Hippocampal formation (tissue), 2 donors: ENCODE measurements around the gene VIM.

Experiments used
- DNase-seq, 2 donors: peaks; one replicate each; lab custom pipeline; 2025; lab: John Stamatoyannopoulos, UW

VIM gene

DNA sequence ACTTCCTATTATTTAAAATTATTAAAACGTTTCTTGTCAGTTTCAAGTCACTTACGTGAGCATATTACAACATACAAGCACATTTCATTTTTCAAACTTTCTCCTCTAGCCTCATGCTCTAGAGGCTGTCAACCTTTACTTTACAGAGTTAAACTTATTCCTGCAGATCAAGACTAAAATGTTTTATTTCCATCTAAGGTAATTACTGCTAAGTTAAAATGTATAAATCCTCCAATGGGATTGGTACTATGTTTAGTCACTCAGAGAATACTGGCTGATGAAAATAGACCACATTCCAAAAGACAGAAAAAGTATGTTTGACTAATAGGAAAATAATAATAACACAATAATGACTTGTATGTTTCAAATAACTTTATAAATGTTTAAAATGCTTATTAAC, 18.2 kb upstream of the VIM start:
- no peak for DNase-seq

DNA sequence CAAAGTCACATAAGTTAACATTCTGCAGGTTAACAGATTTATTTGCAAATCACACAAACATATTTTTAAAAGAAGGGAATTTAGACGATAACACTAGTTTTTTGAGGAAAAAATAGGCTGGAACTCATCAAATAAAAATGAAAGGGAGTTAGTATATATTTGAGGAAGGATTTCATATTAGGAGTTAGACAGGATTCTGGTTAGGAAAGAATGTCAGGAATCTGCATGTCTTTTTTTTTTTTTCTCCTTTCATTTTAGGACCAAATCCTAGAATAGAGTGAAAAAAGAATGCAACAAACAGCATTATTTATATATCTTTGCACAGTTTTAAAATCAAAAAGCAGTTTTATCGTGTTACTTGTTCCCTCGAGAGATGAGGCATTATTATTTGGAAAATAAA, 17.7 kb upstream of the VIM start:
- DNase-seq, result no peak

GRCh38 chr10:17212802-17213221, 15.2 kb upstream of the VIM start:
- DNase-seq, result no peak

DNA sequence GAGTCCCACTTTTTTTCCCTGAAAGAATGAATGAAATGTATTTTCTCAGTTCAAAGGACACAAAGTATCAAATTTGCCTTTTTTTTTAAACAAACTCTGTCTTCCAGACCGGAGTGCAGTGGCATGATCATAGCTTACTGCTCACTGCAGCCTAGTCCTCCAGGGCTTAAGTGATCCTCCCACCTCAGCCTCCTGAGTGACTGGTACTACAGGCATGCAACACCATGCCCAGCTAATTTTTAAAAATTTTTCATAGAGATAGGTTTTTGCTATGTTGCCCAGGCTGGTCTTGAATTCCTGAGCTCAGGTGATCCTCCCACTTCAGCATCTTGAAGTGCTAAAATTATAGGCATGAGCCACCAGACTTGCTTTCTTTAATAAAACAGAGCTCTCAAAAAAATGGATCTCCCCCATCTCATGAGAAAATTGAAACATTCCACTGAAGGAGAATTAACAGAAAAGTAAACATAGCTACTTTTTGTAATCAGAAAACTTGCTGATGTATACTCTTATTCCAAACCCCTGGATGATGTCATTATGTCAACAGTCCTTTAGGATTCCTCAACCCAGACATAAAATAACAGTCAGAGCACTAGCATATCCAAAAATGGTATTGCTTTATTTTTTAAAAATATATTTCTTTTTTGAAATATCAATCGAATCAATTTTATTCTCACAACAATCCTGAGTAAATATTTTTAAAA, 14.2 kb upstream of the VIM start:
- no peak for DNase-seq

DNA sequence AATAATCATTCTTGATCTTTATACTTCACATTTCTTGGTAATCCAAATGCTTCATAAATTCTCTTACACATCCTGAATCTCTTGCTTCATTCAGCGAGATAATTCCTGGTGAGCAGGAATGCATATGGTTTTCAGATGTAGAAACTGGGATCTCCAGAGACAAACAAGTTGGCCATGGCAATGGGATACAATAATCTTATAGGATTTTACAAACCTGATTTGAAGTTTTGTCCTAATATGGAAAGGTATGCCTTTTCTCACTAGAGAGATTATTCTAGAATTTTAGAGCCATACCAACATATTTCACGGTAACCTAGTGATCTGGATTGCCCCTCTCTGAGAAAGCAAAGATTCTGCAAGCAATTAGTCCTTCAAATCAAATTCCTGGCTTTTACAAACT, 13.5 kb upstream of the VIM start:
- no peak for DNase-seq

DNA sequence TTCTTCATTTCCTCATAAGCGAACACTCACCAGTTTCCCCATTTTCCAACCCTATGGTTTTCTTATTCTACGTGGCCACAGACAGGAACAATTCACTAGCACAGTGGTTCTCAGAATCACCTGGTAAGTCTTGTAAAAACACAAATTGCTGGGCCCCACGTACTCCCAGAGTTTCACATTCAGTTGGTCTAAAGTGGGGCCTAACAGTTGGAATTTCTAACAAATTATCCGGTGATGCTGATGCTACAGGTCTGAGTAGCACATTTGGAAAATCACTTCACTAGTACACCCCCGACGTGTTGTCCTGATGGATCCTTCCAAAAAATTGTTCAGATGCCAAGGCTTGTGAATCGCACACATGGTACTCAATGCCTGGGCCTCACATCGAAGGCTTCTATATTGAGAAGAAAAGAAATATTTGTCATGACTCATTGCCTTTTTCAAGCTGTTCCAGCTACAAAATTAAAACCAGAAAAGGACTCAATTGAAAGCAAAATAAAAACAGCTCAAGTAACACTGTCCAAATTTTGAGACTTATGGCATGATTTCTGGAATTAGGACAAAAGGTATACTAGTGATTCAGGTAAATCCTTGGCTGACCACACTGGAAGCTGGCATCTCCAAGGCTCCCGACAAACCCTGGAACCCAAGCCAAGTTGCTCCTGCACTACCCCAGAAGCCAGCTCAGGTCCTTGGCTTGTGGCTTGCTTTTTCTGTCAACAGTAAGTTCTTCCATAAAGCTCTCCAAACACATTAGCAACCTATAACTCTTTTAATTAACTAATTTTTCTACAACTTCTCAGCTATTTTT, 12.9 kb upstream of the VIM start:
- DNase-seq, result no peak

GRCh38 chr10:17215782-17216122, 12.3 kb upstream of the VIM start:
- no peak for DNase-seq

DNA sequence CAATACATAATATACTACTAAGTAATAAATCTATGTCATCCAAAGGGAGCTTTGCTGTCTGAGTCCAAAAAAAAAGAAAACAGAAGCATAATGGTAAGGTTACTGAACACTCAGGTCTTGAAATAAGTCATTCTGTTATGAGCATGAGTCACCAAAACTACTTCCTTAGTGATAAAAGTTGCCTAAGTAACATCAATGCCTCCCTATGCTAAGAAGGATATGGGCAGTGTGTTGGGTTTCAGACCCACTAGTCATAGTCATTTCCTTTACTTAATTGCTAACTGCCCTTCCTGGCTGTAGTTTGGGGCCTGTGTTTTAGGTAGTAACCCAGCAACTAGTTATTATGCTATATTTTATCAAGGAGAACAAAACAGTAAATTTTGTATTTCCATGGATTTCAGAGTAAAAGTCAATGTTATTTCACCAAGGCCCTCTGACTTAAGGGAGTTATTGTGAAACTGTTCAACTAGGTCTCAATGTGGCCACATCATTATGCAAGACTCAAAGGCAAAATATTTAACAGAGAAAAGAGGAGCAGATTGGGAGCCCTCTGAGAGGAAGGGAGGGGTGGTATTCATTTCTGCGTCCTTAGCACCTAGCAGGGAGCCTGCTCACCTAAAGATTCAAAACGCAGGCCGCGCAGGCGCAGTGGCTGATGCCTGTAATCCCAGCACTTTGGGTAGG, 11.7 kb upstream of the VIM start:
- no peak for DNase-seq

- no peak for DNase-seq
Observed at GRCh38 chr10:17216901-17217395, 11.1 kb upstream of the VIM start.

DNA sequence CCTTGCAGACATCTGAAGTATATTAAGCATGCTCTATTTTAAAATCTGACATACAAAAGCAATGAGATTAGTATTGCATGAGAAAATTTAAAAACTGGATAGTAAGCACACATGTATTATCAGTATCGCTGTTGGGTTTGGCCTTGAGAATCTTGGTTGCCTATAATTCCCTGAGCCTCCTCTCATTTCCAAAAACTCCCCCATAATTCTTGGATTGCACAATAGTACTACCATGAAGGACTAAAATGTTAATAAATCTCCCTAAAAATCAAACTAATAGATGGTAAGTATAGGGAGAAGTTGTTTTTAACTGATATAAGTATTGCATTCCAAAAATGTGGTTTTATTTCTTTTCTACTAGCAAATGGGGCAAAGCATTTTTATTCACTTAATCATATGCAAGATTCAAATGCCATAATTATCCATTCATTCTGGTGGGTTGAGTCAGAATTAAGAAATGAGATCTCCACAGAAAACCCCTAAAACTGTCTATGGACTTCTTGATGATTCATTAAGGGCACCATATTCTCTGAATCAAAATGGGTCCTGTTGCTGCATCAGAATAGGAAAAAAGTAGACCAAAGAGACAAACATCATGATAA, 10.3 kb upstream of the VIM start:
- DNase-seq, result no peak

DNA sequence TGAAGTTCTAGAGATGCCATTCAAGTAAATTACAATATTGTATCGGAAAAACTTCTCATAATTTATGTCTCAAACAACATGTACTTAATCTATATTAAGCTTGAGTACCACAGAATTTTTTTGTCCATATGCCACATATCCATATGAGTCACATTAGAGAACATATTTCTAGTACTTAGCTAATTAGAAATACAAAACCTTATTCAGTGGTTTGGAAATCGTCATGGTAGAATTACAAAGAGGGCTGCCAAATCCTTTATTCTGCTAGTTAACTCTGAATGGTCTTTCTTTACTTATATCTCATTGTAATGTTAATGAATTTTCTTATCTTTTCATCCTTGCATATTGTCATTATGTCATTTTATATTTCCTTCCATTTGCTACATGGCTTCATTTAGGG, 9.0 kb upstream of the VIM start:
- no peak for DNase-seq

DNA sequence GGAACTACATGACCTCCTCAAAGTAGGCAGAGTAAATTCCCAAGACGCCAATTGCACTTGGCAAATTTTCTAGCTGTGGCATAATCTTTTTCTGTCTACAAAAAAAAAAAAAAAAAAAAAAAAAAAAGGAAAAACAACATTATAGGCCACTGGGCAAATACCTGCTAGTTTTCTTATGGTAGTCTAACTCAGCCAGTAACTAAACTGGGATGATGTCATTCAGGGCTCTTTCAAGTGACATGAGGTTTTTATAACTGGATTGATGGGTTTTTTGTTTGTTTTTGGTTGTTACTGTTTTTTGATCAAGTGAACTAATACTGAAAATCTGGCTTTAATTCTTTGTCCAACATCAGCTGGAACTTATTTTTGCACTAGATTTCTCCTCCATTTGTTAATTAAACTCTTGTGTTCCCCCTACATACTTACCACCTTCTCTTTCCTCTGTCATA, 7.4 kb upstream of the VIM start:
- DNase-seq, result no peak

DNA sequence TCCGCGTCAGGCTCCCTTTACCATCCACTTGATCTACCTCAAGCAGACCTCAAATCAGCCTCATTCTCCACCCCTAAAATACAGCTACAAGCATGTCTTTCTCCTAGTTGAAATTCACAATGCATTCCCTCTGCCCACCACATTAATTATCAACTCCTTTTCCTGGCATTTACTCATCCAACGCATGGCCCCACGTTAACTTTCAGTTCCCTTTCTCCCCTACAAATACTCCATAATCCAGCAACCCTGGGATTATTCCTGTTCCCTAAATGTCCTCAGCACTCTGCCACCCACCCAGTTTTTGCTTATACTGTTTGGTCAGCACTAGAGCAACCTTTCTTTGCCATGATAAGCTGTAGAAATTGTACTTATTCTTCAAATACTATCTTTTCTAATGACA, 5.7 kb upstream of the VIM start:
- no peak for DNase-seq

DNA sequence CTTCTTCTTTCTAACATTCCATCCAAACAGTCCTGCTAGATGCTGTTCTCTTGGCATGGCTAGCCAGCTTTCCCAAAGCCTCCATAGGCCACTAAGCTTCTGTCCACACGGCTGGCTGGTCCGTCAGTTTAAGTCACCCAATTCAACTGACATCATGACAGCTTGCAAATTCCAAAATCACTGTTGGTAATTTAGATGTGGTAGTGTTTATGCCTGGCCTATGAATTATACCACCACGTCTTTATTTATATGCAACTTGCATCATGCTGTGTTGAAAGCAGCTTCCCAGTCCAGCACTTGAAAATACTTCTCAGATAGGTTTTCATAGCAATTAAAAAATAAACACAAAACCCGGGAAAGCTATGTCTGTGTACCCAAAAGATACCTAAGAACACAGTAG, 2.2 kb upstream of the VIM start:
- DNase-seq, result no peak

GRCh38 chr10:17226891-17227303, 1.1 kb upstream of the VIM start:
- no peak for DNase-seq

GRCh38 chr10:17227367-17228090, 512 bp upstream of the VIM start:
- no peak for DNase-seq

DNA sequence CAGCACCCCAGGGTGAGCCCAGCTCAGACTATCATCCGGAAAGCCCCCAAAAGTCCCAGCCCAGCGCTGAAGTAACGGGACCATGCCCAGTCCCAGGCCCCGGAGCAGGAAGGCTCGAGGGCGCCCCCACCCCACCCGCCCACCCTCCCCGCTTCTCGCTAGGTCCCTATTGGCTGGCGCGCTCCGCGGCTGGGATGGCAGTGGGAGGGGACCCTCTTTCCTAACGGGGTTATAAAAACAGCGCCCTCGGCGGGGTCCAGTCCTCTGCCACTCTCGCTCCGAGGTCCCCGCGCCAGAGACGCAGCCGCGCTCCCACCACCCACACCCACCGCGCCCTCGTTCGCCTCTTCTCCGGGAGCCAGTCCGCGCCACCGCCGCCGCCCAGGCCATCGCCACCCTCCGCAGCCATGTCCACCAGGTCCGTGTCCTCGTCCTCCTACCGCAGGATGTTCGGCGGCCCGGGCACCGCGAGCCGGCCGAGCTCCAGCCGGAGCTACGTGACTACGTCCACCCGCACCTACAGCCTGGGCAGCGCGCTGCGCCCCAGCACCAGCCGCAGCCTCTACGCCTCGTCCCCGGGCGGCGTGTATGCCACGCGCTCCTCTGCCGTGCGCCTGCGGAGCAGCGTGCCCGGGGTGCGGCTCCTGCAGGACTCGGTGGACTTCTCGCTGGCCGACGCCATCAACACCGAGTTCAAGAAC, 1.1 kb downstream of the VIM start:
- peak in 1 of 2 donors; percentile 38 for DNase-seq

- DNase-seq, result no peak
Observed at GRCh38 chr10:17229717-17229966, 1.6 kb downstream of the VIM start.

- DNase-seq, result peak in 1 of 2 donors; percentile 12
Observed at GRCh38 chr10:17229967-17230682, 2.1 kb downstream of the VIM start.

- no peak for DNase-seq
Observed at GRCh38 chr10:17231788-17232187, 3.7 kb downstream of the VIM start.
